GM18508 (cell line): ENCODE measurements around the gene CACNA1G.
A peak's percentile ranks its signal among the peaks of the same experiment; 100 is the strongest.

Source experiments
- ATAC-seq: cut with Tn5 transposase; IDR thresholded peaks from one replicate; pipeline ENCODE4 v1.9.1; 2021; ENCODE audit warnings: moderate number of reproducible peaks; ENCODE audit not compliant: insufficient read depth, unreplicated experiment

Gene CACNA1G

GRCh38 chr17:50560185-50560824 lies at the start of gene CACNA1G:
TSS of gene CACNA1G (plus strand) at chr17:50560715. CDS start at chr17:50561460, 745 bp downstream.
- ATAC-seq: no peak

DNA sequence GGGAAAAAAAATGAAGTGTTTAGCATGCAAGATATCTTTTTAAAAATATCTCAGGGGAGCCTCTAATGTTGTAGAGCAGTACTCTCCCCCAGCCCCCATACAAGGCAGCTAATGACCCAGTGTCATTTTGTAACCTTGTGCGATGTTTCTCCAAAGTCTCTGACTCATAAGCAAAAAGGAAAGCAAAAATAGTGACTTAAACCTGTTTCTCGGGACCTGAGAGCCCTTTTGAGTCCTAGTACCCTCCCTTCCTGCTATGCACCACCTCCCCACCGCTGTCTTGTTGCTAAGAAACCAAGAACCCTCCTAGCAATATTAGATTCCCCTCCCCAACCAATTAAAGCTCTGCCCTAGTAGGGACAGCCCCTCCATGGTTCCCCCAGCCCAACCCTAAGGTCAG lies 49.5 kb upstream of the CACNA1G start:
- ATAC-seq: peak; percentile 83

GRCh38 chr17:50513495-50513894 lies 47.0 kb upstream of the CACNA1G start:
- ATAC-seq: no peak

DNA sequence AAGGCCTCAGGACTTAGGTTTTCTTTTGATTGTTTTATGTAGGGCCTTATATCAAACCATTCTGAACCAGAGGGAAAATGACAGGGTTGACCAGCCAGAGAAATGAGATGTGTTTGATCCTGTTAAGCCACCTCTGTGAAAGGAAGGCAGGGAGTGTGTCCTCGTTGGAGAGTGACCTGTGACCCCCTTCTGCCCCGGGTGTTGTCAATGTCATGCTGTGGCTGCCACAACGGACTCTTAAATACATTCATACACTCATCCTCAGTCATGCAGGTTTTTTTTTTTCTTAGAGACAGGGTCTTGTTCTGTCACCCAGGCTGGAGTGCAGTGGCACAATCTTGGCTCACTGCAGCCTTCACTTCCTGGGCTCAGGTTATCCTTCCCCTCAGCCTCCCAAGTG lies 46.1 kb upstream of the CACNA1G start:
- no peak for ATAC-seq

GRCh38 chr17:50514936-50515702 lies 45.4 kb upstream of the CACNA1G start:
- no peak for ATAC-seq

DNA sequence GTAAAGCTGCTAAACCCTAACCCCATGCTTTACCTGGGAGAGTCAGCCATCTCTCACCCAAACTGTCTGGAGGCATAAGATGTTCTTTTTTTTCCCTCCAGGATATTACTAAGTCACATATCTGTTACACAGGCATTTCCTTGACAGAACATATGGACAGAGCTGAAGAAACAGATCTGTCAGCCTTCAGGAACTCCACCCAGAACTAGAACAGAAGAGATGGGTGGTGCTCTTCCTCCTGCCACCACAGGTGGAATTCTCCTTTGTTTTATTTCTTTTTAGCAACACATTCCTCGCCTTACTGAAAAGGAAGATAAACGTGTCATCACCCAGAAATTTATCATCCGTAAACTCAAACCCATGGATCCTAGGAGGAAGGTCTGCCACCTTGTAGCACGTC lies 43.5 kb upstream of the CACNA1G start:
- no peak for ATAC-seq

GRCh38 chr17:50517504-50518383 lies 42.8 kb upstream of the CACNA1G start:
- no peak for ATAC-seq

GRCh38 chr17:50518384-50519023 lies 42.0 kb upstream of the CACNA1G start:
- no peak for ATAC-seq

- no peak for ATAC-seq
Observed at GRCh38 chr17:50519141-50519834, 41.2 kb upstream of the CACNA1G start.

- no peak for ATAC-seq
Observed at GRCh38 chr17:50520483-50520882, 40.0 kb upstream of the CACNA1G start.

- ATAC-seq: no peak
Observed at GRCh38 chr17:50521514-50521913, 39.0 kb upstream of the CACNA1G start.

- no peak for ATAC-seq
Observed at GRCh38 chr17:50522766-50523165, 37.7 kb upstream of the CACNA1G start.

- ATAC-seq: no peak
Observed at GRCh38 chr17:50523208-50523607, 37.3 kb upstream of the CACNA1G start.

DNA sequence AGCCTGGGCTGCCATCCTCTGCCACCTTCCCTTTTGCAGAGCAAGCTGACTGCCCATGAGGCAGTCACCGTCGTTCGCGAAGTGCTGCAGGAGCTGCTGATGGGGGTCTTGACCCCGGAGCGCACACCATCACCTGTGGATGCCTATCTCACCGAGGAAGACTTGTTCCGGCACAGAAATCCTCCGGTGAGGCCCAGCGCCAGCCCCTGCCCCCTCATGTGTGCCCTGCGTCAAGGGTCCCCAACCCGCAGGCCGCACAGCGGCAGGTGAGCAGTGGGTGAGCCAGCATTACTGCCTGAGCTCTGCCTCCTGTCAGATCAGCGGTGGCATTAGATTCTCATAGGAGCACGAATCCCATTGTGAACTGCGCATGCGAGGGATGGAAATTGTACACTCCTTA lies 35.7 kb upstream of the CACNA1G start:
- ATAC-seq: no peak

- ATAC-seq: no peak
Observed at GRCh38 chr17:50527155-50527762, 33.3 kb upstream of the CACNA1G start.

DNA sequence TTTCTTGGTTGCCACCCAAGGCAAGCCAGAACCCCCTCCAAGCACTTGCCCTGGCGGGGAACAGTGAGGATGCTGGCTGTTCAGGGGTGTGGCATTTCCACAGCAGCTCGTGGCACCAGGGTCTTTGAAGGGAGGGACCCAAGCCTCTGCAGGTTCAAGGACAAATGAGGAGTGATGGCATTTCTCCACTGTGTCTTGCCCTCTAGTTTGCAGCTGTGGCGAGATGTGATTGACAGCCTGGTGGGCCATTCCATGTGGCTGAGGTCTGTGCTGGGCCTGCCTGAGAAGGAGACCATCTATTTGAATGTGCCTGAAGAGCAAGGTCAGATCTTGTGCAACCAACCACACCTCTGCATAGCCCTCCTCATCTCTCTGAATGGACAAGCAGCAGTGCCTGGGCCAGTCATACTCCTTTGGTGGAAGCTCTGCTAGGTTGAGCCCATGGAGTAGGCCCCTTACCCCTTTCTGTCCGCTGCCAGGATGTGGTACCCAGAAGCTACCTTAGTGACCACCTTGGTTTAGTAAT lies 32.5 kb upstream of the CACNA1G start:
- no peak for ATAC-seq

DNA sequence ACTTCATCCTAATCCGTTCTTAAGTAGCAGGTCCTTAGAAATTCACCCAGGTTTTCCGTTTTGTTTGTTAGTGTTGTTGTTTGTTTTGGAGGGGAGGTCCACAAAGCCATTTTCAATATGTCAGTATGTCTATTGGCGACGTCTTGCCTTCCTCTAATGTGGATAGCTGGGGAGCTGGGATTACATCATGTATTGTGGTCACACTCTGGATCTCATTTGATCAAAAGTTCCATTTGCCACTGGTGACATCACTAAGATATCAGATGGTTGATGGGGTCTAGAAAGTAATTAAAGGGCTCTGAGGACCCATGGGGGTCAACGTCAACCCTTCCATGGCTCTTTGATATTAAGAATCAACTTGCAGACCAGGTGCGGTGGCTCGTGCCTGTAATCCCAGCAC lies 30.7 kb upstream of the CACNA1G start:
- ATAC-seq: no peak

- no peak for ATAC-seq
Observed at GRCh38 chr17:50531428-50532025, 29.0 kb upstream of the CACNA1G start.

DNA sequence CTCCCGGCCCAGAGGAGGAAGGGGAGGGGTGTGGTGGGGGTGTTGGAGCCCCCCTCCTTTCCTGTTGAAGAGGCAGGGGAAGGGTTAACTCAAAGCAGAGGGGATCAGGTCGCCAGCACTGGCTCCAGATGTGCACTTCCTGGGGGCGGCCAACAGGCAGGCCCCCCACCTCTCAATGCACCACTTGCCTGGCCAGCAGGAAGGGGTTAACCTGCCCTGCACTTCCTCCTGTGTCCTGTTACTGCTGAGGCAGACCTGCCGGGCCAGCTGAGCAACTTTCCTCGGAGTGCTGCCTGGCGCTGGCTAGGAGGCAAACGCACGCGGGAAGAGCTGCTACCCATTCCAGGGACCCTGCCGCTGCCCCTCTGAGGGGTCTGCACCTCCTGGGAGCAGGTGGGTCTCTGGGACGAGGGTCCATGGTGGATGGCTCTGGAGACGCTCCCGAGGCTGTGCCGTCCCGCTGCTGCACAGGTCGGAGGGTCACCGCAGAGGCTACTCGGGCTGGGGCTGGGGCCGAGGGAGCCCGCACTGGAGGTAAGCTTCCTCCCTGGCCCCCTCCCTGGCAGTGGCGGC lies 28.0 kb upstream of the CACNA1G start, which contains the start of gene EPN3:
Gene EPN3, plus strand, starts transcription at position 284 of the 573 bp plus-strand sequence. CDS start 3,822 bp downstream, outside the sequence.
- ATAC-seq: no peak
